ENCODE measurements around the gene CORO7.

The CORO7 gene

GRCh38 chr16:4425378-4426020 is 9.1 kb upstream of the CORO7 start, which contains the start of gene DNAJA3:
TSS of gene DNAJA3 (plus strand) at chr16:4425868. CDS start at chr16:4425882, 14 bp downstream.
- DNase-seq, result peak; percentile 98

GRCh38 chr16:4420505-4421105 is 4.2 kb upstream of the CORO7 start:
- DNase-seq, result no peak

GRCh38 chr16:4419402-4419959 is 3.1 kb upstream of the CORO7 start:
- DNase-seq, result no peak

GRCh38 chr16:4415538-4416199 is 727 bp downstream of the CORO7 start:
- peak; percentile 87 for DNase-seq

GRCh38 chr16:4414187-4414917 is 2.0 kb downstream of the CORO7 start:
- peak; percentile 93 for DNase-seq

GRCh38 chr16:4412854-4413253 is 3.5 kb downstream of the CORO7 start:
- DNase-seq, result no peak

GRCh38 chr16:4412159-4412558 is 4.2 kb downstream of the CORO7 start:
- no peak for DNase-seq

- DNase-seq, result no peak
Measured at GRCh38 chr16:4411684-4412083, 4.7 kb downstream of the CORO7 start.

- DNase-seq, result no peak
Measured at GRCh38 chr16:4410335-4411075, 5.9 kb downstream of the CORO7 start.

GRCh38 chr16:4409081-4409932 is 7.1 kb downstream of the CORO7 start:
- peak; percentile 70 for DNase-seq

GRCh38 chr16:4408323-4408690 is 8.1 kb downstream of the CORO7 start:
- no peak for DNase-seq

- no peak for DNase-seq
Measured at GRCh38 chr16:4407543-4408322, 8.7 kb downstream of the CORO7 start.

GRCh38 chr16:4404967-4405696 is 11.3 kb downstream of the CORO7 start:
- peak; percentile 28 for DNase-seq

GRCh38 chr16:4404247-4404966 is 12.0 kb downstream of the CORO7 start:
- DNase-seq, result peak; percentile 47

GRCh38 chr16:4403133-4403949 is 13.1 kb downstream of the CORO7 start:
- no peak for DNase-seq

GRCh38 chr16:4402439-4403132 is 13.8 kb downstream of the CORO7 start:
- DNase-seq, result peak; percentile 67

GRCh38 chr16:4401510-4401909 is 14.9 kb downstream of the CORO7 start:
- DNase-seq, result no peak

- no peak for DNase-seq
Measured at GRCh38 chr16:4401094-4401501, 15.3 kb downstream of the CORO7 start.
